UCSD-AML1 (cell line): ENCODE results near the gene TMEM250.
"Not testable (repeated sequence)": the region's sequence is repeated elsewhere in the genome, so short reads cannot be mapped to it uniquely, and the experiment has no call there.

ENCODE experiments used
- DNase-seq: peaks from one replicate; lab custom pipeline; 2025; ENCODE audit not compliant: unreplicated experiment; lab: John Stamatoyannopoulos, UW

Gene TMEM250, protein sequence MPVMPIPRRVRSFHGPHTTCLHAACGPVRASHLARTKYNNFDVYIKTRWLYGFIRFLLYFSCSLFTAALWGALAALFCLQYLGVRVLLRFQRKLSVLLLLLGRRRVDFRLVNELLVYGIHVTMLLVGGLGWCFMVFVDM

DNA sequence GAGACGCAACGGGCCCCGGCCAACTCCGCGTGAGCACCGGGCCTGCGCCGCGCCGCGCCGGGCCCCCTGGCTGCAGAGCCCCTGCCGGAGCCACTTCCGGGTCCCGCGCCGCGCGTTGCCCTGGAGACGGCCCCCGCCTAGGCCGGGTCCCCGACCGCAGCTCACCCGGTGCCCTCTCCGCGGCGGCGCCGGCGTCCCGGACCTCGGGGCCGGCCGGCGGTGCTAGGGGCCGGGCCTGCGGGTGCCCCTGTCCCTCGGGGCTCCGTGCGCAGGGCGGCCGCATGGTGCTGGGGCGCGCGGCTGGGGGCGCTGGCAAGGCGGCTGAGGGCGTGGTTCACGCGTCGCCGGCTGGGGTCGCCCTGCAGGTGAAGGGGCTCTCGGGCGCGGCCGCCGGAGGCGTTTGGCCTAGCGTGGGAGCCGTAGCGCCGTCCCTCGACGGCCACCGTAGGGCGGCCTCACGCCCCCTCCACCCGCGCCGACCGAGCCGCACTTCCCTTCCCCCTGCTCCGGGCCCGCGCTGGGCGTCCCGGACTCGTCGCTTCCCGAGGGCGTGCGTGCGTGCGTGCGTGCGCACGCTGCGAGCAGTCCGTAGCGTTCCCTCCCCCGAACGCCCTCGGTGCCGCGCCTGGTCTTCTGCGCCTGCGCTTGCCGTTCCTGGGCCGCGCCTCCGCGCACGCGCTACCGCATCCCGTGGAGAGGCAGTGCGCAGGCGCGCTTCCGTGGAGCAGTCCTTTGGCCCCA lies at the start of gene TMEM250:
TSS of gene TMEM250 (minus strand) at position 556 of the 741 bp plus-strand sequence. CDS start 1,975 bp downstream, outside the sequence.
- DNase-seq = peak; percentile 98

DNA sequence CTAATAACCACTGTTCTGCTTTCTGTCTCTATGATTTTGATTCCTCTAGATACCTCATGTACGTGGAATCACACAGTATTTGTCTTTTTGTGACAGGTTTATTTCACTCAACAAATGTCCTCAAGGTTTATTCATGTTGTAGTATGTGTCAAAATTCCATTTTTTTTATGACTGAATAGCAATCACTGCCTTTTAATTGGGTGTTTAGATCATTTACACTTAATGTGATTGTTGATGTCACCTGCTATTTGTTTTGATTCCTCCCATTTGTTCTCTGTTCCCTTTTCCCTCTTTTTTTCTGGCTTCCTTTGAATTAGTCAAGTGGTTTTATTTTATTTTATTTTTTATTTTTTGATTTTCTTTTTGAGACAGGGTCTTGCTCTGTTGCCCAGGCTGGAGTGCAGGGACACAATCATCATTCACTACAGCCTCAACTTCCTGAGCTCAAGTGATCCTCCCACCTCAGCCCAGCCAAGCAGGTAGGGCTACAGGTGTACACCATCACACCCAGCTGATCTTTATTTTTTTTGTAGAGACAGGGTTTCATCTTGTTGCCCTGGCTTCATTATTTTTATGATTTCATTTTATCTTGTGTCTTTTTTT lies 44.7 kb upstream of the TMEM250 start:
- DNase-seq = no peak

DNA sequence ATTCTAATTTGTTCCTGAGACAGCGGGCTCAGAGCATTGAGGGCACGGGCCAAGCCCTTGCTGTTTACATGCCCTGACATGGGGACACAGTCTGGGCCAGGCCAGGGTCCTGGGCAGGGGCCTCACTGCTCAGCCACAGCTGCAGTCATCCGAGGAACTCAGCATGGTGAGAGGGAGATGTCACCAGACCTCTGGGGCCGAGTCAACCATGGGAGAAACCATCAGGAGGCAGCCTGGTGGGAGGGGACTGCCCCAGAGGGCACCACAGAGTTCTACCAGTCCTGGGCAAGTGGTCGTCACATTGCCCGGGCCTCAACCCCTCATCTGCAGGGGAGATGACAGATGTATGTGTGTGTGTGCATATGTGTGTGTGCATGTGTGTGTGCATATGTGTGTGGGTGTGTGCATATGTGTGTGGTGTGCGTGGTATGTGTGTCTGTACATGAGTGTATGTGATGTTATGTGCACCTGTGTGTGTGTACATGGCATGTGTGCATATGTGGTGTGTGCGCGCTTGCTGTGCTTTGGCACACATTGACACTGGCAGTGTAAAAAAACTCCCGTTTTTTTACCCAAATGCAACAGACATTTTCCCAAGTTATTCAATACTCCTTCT lies 42.4 kb upstream of the TMEM250 start:
- DNase-seq = no peak

DNA sequence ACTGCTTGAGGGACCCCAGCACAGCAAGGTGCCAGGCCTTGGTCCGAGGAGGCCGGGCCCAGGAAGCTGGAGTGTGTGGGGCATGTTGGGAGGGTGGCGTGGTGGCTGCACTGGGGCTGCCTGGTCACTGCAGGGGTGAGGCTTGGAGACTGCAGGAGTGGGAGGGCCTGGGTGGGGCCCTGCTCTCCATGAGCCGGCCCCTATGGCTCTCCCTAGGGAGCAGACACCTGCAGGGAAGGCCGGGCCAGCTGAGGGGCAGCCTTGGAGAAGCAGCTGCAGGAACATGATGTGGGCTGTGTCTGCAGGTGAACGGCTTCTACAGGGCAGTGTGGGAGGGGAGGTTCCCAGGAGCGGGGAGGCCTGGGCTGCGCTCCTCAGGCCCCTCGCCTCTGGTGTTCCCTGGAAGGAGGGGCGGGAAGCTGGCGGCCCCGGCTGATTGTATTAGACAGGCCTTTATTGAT lies 41.7 kb upstream of the TMEM250 start:
- DNase-seq = no peak

DNA sequence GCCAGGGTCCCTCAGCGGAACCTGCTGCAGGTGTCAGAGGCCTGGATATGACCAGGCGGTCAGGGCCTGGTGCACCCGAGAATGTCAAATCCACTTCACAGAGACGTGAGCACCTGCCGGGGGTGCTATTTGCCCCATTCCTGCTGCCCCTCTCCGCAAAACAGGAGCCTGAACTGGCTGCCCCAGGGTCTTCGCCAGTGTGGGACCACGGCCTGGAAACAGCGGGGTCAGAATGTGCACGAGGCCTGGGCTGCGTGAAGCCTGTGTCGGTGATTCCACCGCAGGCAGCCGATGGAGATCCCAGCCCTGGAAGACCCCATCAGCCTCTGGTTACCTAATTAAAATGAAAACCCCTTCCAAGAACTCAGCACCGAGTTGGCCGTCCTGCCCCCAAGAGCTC lies 41.2 kb upstream of the TMEM250 start:
- no peak for DNase-seq

DNA sequence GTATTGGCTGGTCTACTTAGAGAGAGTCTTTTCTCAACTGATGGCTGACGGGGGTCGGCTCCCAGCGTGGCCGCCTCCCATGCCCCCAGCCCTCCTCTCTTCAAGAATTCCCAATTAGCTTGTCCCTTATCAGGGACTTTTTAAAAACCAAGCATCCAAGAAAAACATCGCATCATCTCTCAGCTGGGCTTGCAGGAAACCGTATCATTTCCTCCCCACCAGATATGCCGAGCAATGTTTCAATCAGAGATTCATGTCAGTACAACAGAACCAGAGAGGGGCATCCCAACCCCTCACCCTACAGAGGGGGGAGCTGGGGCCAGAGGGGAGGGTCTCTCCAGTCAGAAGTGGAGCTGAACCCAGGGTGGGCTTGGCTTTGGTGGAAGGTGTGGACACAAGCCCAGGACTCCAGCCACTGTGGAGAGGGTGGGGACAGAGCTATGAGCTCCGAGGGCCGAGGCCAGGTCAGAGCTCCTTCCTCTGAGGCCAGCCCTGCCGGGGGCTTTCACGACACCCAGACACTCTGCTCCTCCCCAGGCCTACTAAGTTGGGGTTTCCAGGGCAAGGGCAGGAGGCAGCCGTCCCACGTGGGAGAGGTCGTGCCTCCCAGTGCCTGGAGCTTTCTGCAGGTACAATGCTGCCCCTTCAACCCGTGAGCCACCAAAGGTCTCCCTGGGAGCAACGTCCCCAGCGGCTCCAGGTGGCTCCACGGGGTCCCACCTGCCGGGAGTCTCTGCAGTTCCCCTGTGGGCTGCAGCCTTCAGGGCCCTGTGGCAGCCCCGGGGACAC lies 39.0 kb upstream of the TMEM250 start:
- no peak for DNase-seq

DNA sequence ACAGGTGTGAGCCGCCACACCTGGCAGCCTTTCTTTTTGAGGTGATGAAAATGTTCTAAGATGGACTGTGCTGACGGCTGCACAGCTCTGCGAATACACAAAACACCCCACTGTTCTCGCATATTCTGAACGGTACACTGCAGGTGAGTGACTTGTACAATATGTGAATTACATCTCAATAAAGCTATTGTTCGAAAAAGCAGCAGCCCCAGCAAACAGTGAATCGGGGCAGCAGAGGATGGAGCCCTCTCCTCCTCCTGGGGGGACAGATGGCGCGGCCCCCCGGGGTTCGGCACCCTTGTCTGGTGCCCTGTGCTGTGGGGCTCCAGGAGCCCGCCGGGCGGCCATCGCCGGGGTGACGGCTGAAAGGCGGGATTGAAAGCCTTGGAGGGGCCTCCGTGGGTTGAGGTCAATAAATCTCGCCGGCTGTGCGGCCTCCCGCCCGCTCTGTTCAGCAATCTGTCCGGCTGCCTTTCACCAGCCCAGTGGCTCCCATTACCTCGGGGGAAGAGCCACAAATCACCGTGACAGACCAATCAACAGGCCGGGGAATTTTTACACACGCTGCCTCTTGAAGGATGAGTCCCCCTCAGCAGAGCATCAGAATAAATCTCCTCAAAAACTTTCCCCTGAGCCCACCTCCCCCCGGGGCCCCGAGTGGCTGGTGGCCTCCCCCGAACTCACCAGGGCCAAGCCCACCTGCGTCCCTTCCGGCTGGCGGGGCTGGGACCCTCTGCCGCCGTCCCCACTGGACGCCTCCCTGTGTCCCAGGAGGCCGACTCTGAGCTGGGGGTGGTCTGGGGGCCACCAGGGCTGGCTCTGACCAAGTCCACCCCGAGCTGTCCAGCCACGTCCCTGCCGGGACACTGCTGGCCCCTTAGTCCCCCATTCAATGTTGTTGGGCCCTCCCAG lies 37.8 kb upstream of the TMEM250 start:
- no peak for DNase-seq

DNA sequence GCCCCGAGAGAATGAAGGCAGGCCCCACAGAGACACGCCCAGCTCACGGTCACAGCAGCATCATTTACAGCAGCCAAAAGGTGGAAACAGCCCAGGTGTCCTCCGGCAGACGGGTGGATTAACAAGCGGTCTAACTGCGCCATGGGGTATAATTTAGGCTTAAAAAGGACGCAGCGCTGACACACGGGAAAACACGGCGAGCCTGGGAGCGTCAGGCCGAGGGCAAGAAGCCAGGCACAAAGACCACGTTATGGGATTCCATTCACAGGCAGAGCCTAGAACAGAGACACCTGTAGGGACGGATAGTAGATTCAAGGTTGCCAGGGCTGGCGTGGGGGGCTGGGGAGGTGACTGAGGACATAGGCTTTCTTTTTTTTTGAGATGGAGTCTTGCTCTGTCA lies 36.9 kb upstream of the TMEM250 start:
- DNase-seq = no peak

DNA sequence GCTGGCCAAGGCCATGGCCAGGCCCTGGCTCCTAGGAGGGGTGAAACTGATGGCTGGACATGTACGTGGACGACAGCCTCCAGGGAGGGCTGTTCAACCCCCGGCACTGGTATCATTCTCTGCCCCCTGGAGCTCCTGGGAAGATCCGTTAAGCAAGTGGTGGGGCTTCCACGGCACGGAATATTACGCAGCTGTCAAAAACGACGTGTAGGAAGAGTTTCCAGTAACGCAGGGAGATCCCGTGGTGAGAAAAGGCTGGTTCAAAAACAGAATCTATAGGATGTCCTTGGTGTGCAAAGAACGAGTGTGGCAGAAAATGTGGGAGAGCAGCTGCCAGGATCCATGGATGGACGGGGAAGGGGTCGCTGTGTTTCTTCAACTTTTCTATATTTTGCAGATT lies 36.3 kb upstream of the TMEM250 start:
- no peak for DNase-seq

DNA sequence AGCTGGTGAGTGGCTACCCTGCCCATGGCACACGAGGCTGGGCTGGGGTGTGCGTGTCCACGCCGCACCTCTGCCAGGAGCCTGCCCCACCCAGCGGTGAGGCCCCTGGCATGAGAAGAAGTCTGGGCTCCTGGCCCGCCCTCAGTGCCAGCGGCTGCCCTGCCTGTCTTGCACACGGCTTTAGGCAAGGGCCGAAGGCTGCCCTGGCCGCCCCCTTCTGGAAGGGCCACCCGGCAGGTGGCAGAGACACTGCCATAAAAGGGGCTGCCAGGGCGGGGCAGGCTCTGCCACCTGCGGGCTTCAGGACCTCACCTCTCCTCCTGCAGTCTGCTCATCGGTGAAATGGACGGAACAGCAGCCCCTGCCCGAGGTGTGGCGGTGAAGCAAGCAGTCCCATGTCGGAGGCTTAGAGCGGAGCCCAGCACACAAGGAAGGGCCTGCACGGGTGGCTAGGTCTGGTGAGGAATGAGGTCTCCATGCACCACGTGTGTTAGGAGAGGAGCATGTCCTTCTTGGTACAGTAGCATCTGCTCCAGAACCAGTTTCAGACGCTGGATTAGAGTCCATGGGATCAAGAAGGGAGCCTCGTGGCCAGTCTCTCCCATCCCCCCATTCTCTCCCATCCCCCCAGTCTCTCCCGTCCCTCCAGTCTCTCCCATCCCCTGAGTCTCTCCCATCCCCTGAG lies 34.8 kb upstream of the TMEM250 start:
- DNase-seq = no peak

DNA sequence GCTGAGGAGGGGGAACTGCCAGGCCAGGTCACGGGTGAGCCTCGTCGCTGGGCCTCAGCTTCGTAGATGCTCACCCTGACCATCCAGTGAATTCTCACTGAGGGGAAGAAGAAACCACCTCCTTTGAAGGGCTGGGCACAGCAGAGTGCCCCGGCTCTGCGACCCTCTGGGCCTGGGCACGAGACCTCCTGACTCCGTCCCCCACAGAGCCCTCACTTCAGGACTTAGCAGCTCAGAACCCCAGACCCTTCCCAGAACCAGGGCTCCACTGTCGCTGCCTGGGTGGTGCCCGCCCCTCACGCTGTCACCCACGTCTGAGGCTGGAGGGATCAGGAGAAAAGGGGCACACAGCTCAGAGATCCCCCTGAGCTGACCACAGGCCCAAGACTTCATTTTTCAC lies 34.3 kb upstream of the TMEM250 start:
- no peak for DNase-seq

DNA sequence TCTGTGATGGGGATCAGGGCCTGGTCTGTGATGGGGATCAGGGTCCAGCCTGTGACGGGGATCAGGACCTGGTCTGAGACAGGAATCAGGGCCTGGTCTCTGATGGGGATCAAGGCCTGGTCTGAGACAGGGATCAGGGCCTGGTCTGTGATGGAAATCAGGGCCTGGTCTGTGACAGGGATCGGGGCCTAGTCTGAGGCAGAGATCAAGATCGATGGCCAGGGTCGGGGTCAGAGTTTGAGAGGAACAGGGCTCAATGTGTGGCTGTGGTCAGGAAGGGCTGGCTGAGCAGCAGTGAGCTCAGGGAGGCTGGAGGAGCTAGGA lies 33.8 kb upstream of the TMEM250 start:
- no peak for DNase-seq

DNA sequence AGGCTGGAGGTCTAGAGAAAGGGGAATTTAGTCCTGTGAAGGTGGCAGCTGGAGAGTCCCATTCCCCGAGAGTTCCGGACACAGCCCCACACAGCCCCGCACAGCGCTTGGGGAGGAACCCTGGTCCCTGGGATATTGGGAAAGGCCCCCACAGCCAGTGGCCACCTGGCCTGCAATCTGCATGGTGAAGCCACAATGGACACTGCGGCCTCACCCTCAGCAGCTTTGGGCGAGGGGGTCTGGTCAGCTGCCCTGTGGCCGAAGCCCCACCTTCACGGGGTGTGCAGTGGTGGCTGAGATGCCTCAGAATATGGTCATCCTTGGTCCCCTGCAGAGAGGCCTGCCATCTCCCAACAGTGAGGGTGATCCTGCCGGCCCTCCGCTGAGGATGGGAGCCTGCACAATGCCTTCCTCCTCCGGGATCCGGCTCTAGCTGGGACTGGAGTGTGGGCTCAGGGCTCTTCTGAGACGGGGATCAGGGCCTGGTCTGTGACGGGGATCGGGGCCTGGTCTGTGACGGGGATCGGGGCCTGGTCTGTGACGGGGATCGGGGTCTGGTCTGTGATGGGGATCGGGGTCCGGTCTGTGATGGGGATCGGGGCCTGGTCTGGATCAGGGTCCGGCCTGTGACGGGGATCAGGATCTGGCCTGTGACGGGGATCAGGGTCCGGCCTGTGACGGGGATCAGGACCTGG lies 33.3 kb upstream of the TMEM250 start:
- DNase-seq = no peak

DNA sequence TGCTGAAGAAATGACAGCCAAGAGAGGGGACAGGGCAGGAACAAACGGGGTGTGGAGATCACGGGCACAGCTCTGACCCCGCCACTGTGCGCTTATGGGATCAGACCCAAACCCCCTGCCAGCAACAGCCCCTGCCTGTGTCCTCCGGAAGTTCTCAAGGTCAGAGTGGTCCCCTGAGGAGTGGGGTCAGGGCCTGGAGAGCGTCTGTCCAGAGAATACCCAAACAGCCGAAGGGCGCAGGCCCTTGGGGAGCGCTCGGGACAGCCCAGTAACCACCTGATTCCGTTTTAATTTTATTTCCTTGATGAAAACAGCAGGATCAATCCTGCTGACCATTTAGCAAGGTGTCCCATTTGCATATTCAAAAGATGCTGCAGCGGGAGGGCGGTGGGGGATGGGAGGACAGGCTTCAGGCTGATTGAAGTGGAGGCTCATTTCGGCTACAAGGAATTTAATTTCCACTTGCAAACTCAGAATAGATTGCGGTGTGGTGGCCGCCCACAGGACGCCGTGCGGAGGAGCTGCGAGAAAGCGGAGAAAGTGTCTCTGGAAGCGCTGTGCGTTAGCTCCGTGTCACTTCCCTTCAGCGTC lies 32.6 kb upstream of the TMEM250 start:
- no peak for DNase-seq

DNA sequence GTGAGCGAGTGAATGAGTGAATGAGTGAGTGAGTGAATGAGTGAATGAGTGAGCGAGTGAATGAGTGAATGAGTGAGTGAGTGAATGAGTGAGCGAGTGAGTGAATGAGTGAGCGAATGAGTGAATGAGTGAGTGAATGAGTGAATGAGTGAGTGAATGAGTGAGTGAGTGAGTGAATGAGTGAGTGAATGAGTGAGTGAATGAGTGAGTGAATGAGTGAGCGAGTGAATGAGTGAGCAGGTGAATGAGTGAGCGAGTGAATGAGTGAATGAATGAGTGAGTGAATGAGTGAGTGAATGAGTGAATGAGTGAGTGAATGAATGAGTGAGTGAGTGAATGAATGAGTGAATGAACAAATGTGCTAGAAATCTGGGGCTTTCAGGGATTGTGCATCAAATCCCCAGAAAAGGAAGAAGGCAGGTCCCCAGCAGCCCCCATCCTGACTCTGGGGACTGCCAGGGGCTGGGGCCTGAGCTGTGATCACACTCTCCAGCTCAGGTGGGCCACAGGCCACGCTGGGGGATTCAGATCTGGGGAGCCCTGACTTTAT lies 32.1 kb upstream of the TMEM250 start:
- DNase-seq = not testable (repeated sequence)

DNA sequence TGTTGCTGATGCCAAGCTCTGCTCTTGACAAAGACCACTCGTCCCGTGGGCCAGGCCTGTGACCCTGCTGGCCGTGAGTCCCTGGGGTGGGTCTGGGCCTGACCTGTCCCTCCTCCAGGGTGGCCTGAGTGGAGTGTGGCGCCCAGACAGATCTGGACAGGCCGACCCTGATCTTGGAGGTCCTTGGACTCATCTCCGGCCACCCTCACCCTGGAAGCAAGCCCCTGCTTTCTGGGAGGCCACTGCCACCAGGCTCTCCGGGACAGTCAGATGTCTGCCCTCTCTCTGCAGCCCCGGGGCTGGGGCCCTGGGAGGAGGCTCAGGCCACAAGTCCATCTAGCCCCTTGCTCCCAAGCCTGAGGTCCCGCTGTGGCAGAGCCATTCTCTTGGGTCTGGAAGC lies 31.2 kb upstream of the TMEM250 start:
- DNase-seq = no peak

DNA sequence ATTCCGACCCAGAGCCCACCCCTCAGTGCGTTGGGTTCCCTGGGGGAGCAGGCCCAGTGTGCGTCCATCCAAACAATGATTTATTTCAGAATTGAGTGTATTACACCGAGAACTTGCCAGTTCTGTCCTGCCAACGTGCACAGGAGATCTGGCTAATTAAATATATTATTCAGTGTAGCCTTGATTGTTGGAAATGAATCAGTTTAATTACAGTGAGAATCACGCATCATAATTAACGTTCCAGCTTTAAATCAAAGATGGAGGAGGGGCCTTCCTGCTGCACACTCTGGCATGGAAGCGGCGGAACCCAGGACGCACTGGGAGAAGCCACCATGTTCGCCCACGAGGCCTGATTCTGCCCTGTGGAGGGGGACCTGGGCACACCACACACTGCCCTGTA lies 30.7 kb upstream of the TMEM250 start:
- DNase-seq = no peak

DNA sequence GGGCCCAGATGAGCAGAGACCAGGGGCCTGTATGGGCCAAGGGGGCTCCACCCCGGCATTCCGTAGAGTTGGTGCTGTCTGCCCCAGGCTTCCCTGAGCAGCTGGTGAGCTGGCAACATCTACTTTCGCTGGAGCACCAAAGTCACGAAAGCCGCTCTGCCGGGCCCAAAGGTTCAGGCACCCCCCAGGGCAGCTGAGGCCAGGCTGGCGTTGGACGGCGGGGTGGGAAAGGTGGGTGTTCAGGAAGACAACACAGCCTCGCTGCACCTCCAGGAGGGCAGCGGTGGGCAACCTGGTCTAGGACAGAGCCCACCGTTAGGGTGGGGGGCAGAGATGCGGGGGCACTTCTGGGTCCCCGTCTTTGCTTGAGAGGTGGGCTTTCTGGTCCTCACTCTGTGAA lies 30.1 kb upstream of the TMEM250 start:
- DNase-seq = no peak
